HepG2 (cell line): ENCODE measurements around the gene LDLRAP1. TPM values are rescaled to one million over a fixed set of nuclear protein-coding genes. Genes with fewer than 3 reads are reported as not detected.

Experiments used
- ATAC-seq: fragments of 200-7000 bp; cut with Tn5 transposase; 3 replicates; pipeline ENCODE4 v1.9.1; 2020; ENCODE audit warnings: mild to moderate bottlenecking, moderate library complexity
- BruUV-seq: library from RNA; stranded (reverse); fragments of 400-500 nt; replicated peaks from 2 replicates; lab custom pipeline; 2021; lab: Mats Ljungman, UMichigan
- CTCF ChIA-PET: fragments of 300-600 bp; formaldehyde crosslinking; extraction: SDS; loops from one replicate; lab custom pipeline; 2021; ENCODE audit warnings: low total read pairs, inconsistent platforms, low intra/inter-chr PET ratio; lab: Yijun Ruan, JAX
- POLR2A ChIA-PET: fragments of 350-600 bp; sonication (Branson Sonifier 250); formaldehyde crosslinking; loops from one replicate; lab custom pipeline; 2020; ENCODE audit warnings: antibody characterized with exemption, inconsistent platforms; lab: Yijun Ruan, JAX
- DNase-seq: peaks from one replicate; pipeline ENCODE4 v3.0.0-alpha.2; 2015; ENCODE audit warnings: low spot score
- FAIRE-seq: peaks from 3 replicates; lab custom pipeline; 2011; peaks lifted over from hg19 to GRCh38; lab: Jason Lieb, UNC
- H2AFZ ChIP-seq: one replicate; pipeline ENCODE4 v1.6.1; 2011; ENCODE audit warnings: low read length, inconsistent platforms
- H3K27ac ChIP-seq: fragments of 300-600 bp; 3 replicates; pipeline ENCODE4 v1.8.0; 2011; ENCODE audit warnings: mixed run types, mild to moderate bottlenecking, mixed read lengths, low read length, inconsistent platforms; ENCODE audit not compliant: insufficient read depth; ENCODE audit errors: extremely low read length
- H3K27me3 ChIP-seq, 2 experiments: fragments of 200-600 bp in 1 of 2; 2 replicates in 1 of 2; 3 replicates in 1 of 2; pipeline versions ENCODE4 v1.6.0 to v1.8.0; 2011; ENCODE audit warnings: low read length in 2 of 2, mild to moderate bottlenecking in 2 of 2, moderate library complexity in 2 of 2, inconsistent platforms in 1 of 2; ENCODE audit not compliant: insufficient read depth in 2 of 2, control insufficient read depth in 1 of 2
- H3K36me3 ChIP-seq, 2 experiments: fragments of 200-600 bp in 1 of 2; replicated peaks in 1 of 2; 2 replicates in 1 of 2; 3 replicates in 1 of 2; pipeline versions ENCODE4 v1.5.1 to v1.8.0; 2011; ENCODE audit warnings: low read length in 2 of 2, inconsistent platforms in 1 of 2; ENCODE audit not compliant: insufficient read depth in 2 of 2, control insufficient read depth in 1 of 2
- H3K4me1 ChIP-seq: 2 replicates; pipeline ENCODE4 v1.5.1; 2012; ENCODE audit warnings: low read length, inconsistent platforms; ENCODE audit not compliant: insufficient read depth
- H3K4me2 ChIP-seq: 2 replicates; pipeline ENCODE4 v1.6.0; 2011; ENCODE audit warnings: low read depth, low read length, inconsistent platforms
- H3K4me3 ChIP-seq, 3 experiments: fragments of 200-600 bp in 1 of 3; sonication (generic), shearing (Covaris generic) in 1 of 3; replicated peaks in 1 of 3; 2 replicates each; pipeline ENCODE4 v1.5.1; 2011 to 2016; ENCODE audit warnings: low read length in 3 of 3, inconsistent platforms in 2 of 3, low read depth in 2 of 3, mild to moderate bottlenecking in 2 of 3, control low read depth in 1 of 3, mixed read lengths in 1 of 3; ENCODE audit not compliant: insufficient read depth in 1 of 3
- H3K79me2 ChIP-seq: one replicate; pipeline ENCODE4 v1.6.1; 2011; ENCODE audit warnings: low read length, inconsistent platforms; ENCODE audit not compliant: insufficient read depth
- H3K9ac ChIP-seq: 2 replicates; pipeline ENCODE4 v1.6.0; 2011; ENCODE audit warnings: mild to moderate bottlenecking, low read depth, low read length, inconsistent platforms; ENCODE audit not compliant: insufficient read depth
- H3K9me3 ChIP-seq: 2 replicates; pipeline ENCODE4 v1.5.1; 2012; ENCODE audit warnings: mild to moderate bottlenecking, low read length
- H4K20me1 ChIP-seq: 2 replicates; pipeline ENCODE4 v1.6.0; 2011; ENCODE audit warnings: inconsistent platforms, mild to moderate bottlenecking, low read length, moderate library complexity; ENCODE audit not compliant: insufficient read depth
- BORCS8-MEF2B ChIP-seq: sonication (generic); formaldehyde crosslinking; IDR thresholded peaks from 2 replicates; pipeline ENCODE4 v1.8.0; 2022; ENCODE audit warnings: mild to moderate bottlenecking, missing genetic modification reagents
- FLYWCH1 ChIP-seq: sonication (generic); formaldehyde crosslinking; IDR thresholded peaks from 2 replicates; pipeline ENCODE4 v1.8.1; 2023; ENCODE audit warnings: mild to moderate bottlenecking, missing genetic modification reagents
- IKZF4 ChIP-seq: sonication (generic); formaldehyde crosslinking; IDR thresholded peaks from 2 replicates; pipeline ENCODE4 v1.5.1; 2020; ENCODE audit warnings: borderline replicate concordance, mild to moderate bottlenecking, low read depth, missing genetic modification reagents; ENCODE audit errors: not compliant biosample characterization
- MAFG ChIP-seq: sonication (generic); formaldehyde crosslinking; IDR thresholded peaks from 2 replicates; pipeline ENCODE4 v1.5.1; 2020; ENCODE audit warnings: mild to moderate bottlenecking, missing genetic modification reagents
- NAIF1 ChIP-seq: sonication (generic); formaldehyde crosslinking; IDR thresholded peaks from 2 replicates; pipeline ENCODE4 v1.5.0; 2020; ENCODE audit warnings: mild to moderate bottlenecking, missing genetic modification reagents, borderline replicate concordance
- NFYC ChIP-seq: IDR thresholded peaks from 2 replicates; pipeline ENCODE4 v1.6.1; 2016; ENCODE audit warnings: missing genetic modification reagents, missing compliant biosample characterization
- REL ChIP-seq: sonication (generic); formaldehyde crosslinking; conservative IDR thresholded peaks from 2 replicates; pipeline ENCODE4 v1.8.0; 2022; ENCODE audit warnings: mild to moderate bottlenecking, missing genetic modification reagents, moderate library complexity
- RERE ChIP-seq: IDR thresholded peaks from 2 replicates; pipeline ENCODE4 v1.6.1; 2016; ENCODE audit warnings: low read depth, missing genetic modification reagents, missing compliant biosample characterization
- SMAD9 ChIP-seq: sonication (generic); formaldehyde crosslinking; IDR thresholded peaks from 2 replicates; pipeline ENCODE4 v1.5.1; 2020; ENCODE audit warnings: mild to moderate bottlenecking, missing genetic modification reagents
- SOX6 ChIP-seq, 2 experiments: fragments of 450-650 bp in 1 of 2; sonication (generic) in 1 of 2; formaldehyde crosslinking in 1 of 2; IDR thresholded peaks; 2 replicates each; pipeline versions ENCODE4 v1.4.0 to v1.6.1; 2017 to 2020; ENCODE audit warnings: antibody characterized with exemption in 1 of 2, mild to moderate bottlenecking in 1 of 2, missing genetic modification reagents in 1 of 2
- ZBTB42 ChIP-seq: sonication (generic); formaldehyde crosslinking; IDR thresholded peaks from 2 replicates; pipeline ENCODE4 v1.5.0; 2020; ENCODE audit warnings: mild to moderate bottlenecking, missing genetic modification reagents
- ZBTB7B ChIP-seq: sonication (generic); formaldehyde crosslinking; IDR thresholded peaks from 2 replicates; pipeline ENCODE4 v1.4.0; 2020; ENCODE audit warnings: missing genetic modification reagents
- ZEB1 ChIP-seq: IDR thresholded peaks from 2 replicates; pipeline ENCODE4 v1.6.1; 2012; ENCODE audit warnings: mild to moderate bottlenecking, low read depth, inconsistent platforms; ENCODE audit not compliant: insufficient replicate concordance
- ZFP62 ChIP-seq: sonication (generic); formaldehyde crosslinking; IDR thresholded peaks from 2 replicates; pipeline ENCODE4 v1.4.0; 2020; ENCODE audit warnings: missing genetic modification reagents
- ZNF326 ChIP-seq: sonication (generic); formaldehyde crosslinking; IDR thresholded peaks from 2 replicates; pipeline ENCODE4 v1.4.0; 2020; ENCODE audit warnings: missing genetic modification reagents, borderline replicate concordance
- ZNF343 ChIP-seq: sonication (generic); formaldehyde crosslinking; IDR thresholded peaks from 2 replicates; pipeline ENCODE4 v1.4.0; 2020; ENCODE audit warnings: mild to moderate bottlenecking, missing genetic modification reagents
- ZNF530 ChIP-seq: sonication (generic); formaldehyde crosslinking; IDR thresholded peaks from 2 replicates; pipeline ENCODE4 v1.5.0; 2020; ENCODE audit warnings: low read depth, mild to moderate bottlenecking, missing genetic modification reagents
- ZNF576 ChIP-seq: sonication (generic); formaldehyde crosslinking; IDR thresholded peaks from 2 replicates; pipeline ENCODE4 v1.4.0; 2020; ENCODE audit warnings: mild to moderate bottlenecking, missing genetic modification reagents
- ZNF619 ChIP-seq: sonication (generic); formaldehyde crosslinking; IDR thresholded peaks from 2 replicates; pipeline ENCODE4 v1.4.0; 2020; ENCODE audit warnings: mild to moderate bottlenecking, missing genetic modification reagents
- ZNF670 ChIP-seq: sonication (generic); formaldehyde crosslinking; IDR thresholded peaks from 2 replicates; pipeline ENCODE4 v1.8.0; 2022; ENCODE audit warnings: mild to moderate bottlenecking, missing genetic modification reagents, borderline replicate concordance
- ZSCAN22 ChIP-seq: sonication (generic); formaldehyde crosslinking; IDR thresholded peaks from 2 replicates; pipeline ENCODE4 v1.4.0; 2020; ENCODE audit warnings: mild to moderate bottlenecking, missing genetic modification reagents
- WGBS: methylation state at CpG from one replicate; pipeline ENCODE4 v1.1.6; 2017; ENCODE audit warnings: low lambda C conversion rate; 5-methylcytosine and 5-hydroxymethylcytosine counted together
- in situ Hi-C: cut with HindIII; loops from 2 replicates; pipeline ENCODE4 v1.10.0; 2017; ENCODE audit warnings: low pct_unique_long_range_greater_than_20kb; ENCODE audit not compliant: extremely low pct_ligation_motif_present
- intact Hi-C: fragments of 100-400 bp; cut with micrococcal nuclease; formaldehyde crosslinking; loops from one replicate; pipeline ENCODE4 v1.10.0; 2022; ENCODE audit not compliant: unreplicated experiment
- polyA plus RNA-seq, 8 experiments: library from polyadenylated mRNA; depleted of rRNA in 3 of 8; stranded (reverse) in 7 of 8; unstranded in 1 of 8; fragments of >200 nt; fragmentation: Illumina TruSeq in 4 of 8; extraction: Trizol in 4 of 8; gene quantifications; 2 replicates each; pipeline versions ENCODE4 v1.2.1 to v1.2.3, GENCODE V29; 2011 to 2016; ENCODE audit warnings: low read depth in 4 of 8, missing spikeins in 1 of 8, mixed read lengths in 1 of 8; ENCODE audit not compliant: insufficient read depth in 1 of 8
- total RNA-seq, 5 experiments: library from RNA; depleted of rRNA; stranded (reverse); fragments of >200 nt; fragmentation: Illumina TruSeq; extraction: Trizol; gene quantifications; 2 replicates each; pipeline ENCODE4 v1.2.3, GENCODE V29; 2016; ENCODE audit warnings: low read depth in 1 of 5

The LDLRAP1 gene
- total and polyA plus RNA-seq, 2 of the 13 experiments (the other 11 are each of a cell fraction or from before 2014, with no cell fraction given) = 7.2 to 12.1 TPM

- DNase-seq (peak; percentile 80), ATAC-seq (peak; percentile 64), FAIRE-seq (peak; percentile 73)
- Histone ChIP-seq H3K4me3 (no peak overlapping the region; a peak in 1 of 6 replicates), H3K9ac (peak overlapping the region; percentile 32; the same call in 1 of the 2 replicates), H3K9me3 (no peaks in the 10 kb centered on the region), H3K27me3 (no peaks in the 10 kb centered on the region), H3K27ac (peak overlapping the region; percentile 65), H3K36me3 (no peaks in the 10 kb centered on the region; a peak in 1 of 5 replicates), H3K4me2 (peak overlapping the region; percentile 73), H4K20me1 (no peaks in the 10 kb centered on the region), H2AFZ (no peak overlapping the region), H3K79me2 (no peaks in the 10 kb centered on the region), H3K4me1 (peaks cover 61% of the 10 kb centered on the region)
- in situ Hi-C loops = no loop called here
- CTCF ChIA-PET = no interaction called here
- 28% methylated on average over 3 of the region's 3 CpGs for WGBS
- intact Hi-C loops = no loop called here
- BruUV-seq = no TSS peak
- POLR2A ChIA-PET = no interaction called here
- TF ChIP-seq ZNF576 (no peak), NFYC (CRISPR knock-in tag) (no peak), ZNF343 (CRISPR knock-in tag) (no peak), BORCS8-MEF2B (CRISPR knock-in tag) (no peak), MAFG (no peak), ZBTB7B (no peak), ZSCAN22 (CRISPR knock-in tag) (no peak), NAIF1 (CRISPR knock-in tag) (no peak), ZNF670 (CRISPR knock-in tag) (no peak), ZEB1 (no peak), ZNF326 (CRISPR knock-in tag) (no peak), RERE (CRISPR knock-in tag) (no peak), FLYWCH1 (CRISPR knock-in tag) (no peak), ZNF619 (no peak), SMAD9 (CRISPR knock-in tag) (no peak), ZNF530 (no peak), ZFP62 (no peak), ZBTB42 (CRISPR knock-in tag) (no peak), SOX6 (IDR thresholded peaks at IDR 0.05) (no peak), SOX6 (CRISPR knock-in tag; IDR thresholded peaks at IDR 0.05) (peak; percentile 25; the same call in 1 of the 2 replicates), IKZF4 (no peak), REL (no peak)
Observed at GRCh38 chr1:25550683-25551310, 7.4 kb downstream of the LDLRAP1 start.
